Lung (tissue), 12 donors: ENCODE measurements around the gene NUP210. TPM values are rescaled to one million over a fixed set of nuclear protein-coding genes. Genes with fewer than 3 reads are reported as not detected.

ENCODE experiments used
- ATAC-seq: fragments of 200-7000 bp; cut with Tn5 transposase; one replicate; pipeline ENCODE4 v1.9.1; 2020; ENCODE audit warnings: moderate number of reproducible peaks; ENCODE audit not compliant: insufficient read depth, low FRiP score
- DNase-seq, 3 donors: peaks; one replicate each; pipeline ENCODE4 v3.0.0-alpha.2; 2013 to 2017
- H3K27ac ChIP-seq, 2 donors: one replicate each; pipeline ENCODE4 v1.5.1; 2013; ENCODE audit warnings: mild to moderate bottlenecking in 2 of 2, moderate library complexity in 2 of 2, control low read depth in 1 of 2, inconsistent platforms in 1 of 2, low read depth in 1 of 2, low read length in 1 of 2
- H3K27me3 ChIP-seq, 3 donors: one replicate each; pipeline ENCODE4 v1.5.1; 2013; ENCODE audit warnings: low read length in 2 of 3; ENCODE audit not compliant: control insufficient read depth in 3 of 3, insufficient read depth in 3 of 3
- H3K36me3 ChIP-seq, 4 donors: one replicate each; pipeline ENCODE4 v1.5.1; 2013; ENCODE audit warnings: low read length in 4 of 4, mild to moderate bottlenecking in 1 of 4, moderate library complexity in 1 of 4; ENCODE audit not compliant: control insufficient read depth in 4 of 4, insufficient read depth in 4 of 4
- H3K4me1 ChIP-seq, 5 donors: one replicate each; pipeline ENCODE4 v1.5.1; 2013; ENCODE audit warnings: low read length in 5 of 5, mild to moderate bottlenecking in 2 of 5, moderate library complexity in 1 of 5; ENCODE audit not compliant: control insufficient read depth in 5 of 5, insufficient read depth in 5 of 5
- H3K4me3 ChIP-seq: one replicate; pipeline ENCODE4 v1.5.1; 2013; ENCODE audit warnings: mild to moderate bottlenecking, control low read depth, moderate library complexity
- H3K9ac ChIP-seq, 2 donors: one replicate each; pipeline ENCODE4 v1.5.1; 2013; ENCODE audit warnings: low read length in 2 of 2, control low read depth in 1 of 2; ENCODE audit not compliant: insufficient read depth in 1 of 2
- H3K9me3 ChIP-seq, 4 donors: one replicate each; pipeline ENCODE4 v1.5.1; 2013; ENCODE audit warnings: low read length in 3 of 4, mild to moderate bottlenecking in 1 of 4, moderate library complexity in 1 of 4; ENCODE audit not compliant: control insufficient read depth in 4 of 4, insufficient read depth in 3 of 4
- CTCF ChIP-seq: IDR thresholded peaks from 2 replicates; pipeline ENCODE4 v1.5.1; 2012; ENCODE audit warnings: mild to moderate bottlenecking; ENCODE audit errors: control extremely low read depth, extremely low read depth
- WGBS, 2 donors: extraction: QIAGEN DNeasy Blood & Tissue Kit; methylation state at CpG; one replicate each; pipeline ENCODE4 v1.1.7; 2013; 5-methylcytosine and 5-hydroxymethylcytosine counted together
- polyA plus RNA-seq, 2 donors: library from polyadenylated mRNA; stranded (reverse); fragments of 200-250 nt; gene quantifications; one replicate each; pipeline ENCODE4 v1.2.1, GENCODE V29; 2013
- total RNA-seq, 2 donors: library from RNA; depleted of rRNA in 1 of 2; stranded (reverse); fragments of >200 nt in 1 of 2; gene quantifications; one replicate each; pipeline ENCODE4 v1.2.1, GENCODE V29; 2014 to 2021
- donor health status: control.
- donor health status: control.
- donor health status: Bipolar disorder and iron deficiency.
- donor health status: healthy.
- donor health status: DM: yes; HTN: yes; CAD: no.

Gene NUP210
- total and polyA plus RNA-seq, 4 donors: 5.4 to 20.4 (median 10.5) TPM

- H3K4me1 ChIP-seq: peaks cover 0 to 2% (median 0%) of the 10 kb centered on the region in 5 donors
- no peak for ATAC-seq
- H3K27ac ChIP-seq: no peak overlapping the region
- no peak overlapping the region for H3K4me3 ChIP-seq
- H3K9me3 ChIP-seq: no peaks in the 10 kb centered on the region
- no peak for TF ChIP-seq CTCF
- no peaks in the 10 kb centered on the region for H3K27me3 ChIP-seq
- peaks cover 0 to 36% (median 0%) of the 10 kb centered on the region in 4 donors for H3K36me3 ChIP-seq
- WGBS, 2 donors: 81 to 89% methylated on average over 12 to 13 of the region's 13 CpGs
- DNase-seq: no peak
- no peak overlapping the region for H3K9ac ChIP-seq
These were observed 66.1 kb downstream of the NUP210 start for GRCh38 chr3:13353936-13354542.

- WGBS, 2 donors: 58 to 73% methylated on average over 5 of the region's 5 CpGs
- H3K36me3 ChIP-seq: peaks cover 0 to 32% (median 0%) of the 10 kb centered on the region in 4 donors
- no peak for DNase-seq
These were observed 66.6 kb downstream of the NUP210 start for GRCh38 chr3:13353506-13353905.

GRCh38 chr3:13352621-13353131 lies 67.4 kb downstream of the NUP210 start:
- H3K27me3 ChIP-seq: no peaks in the 10 kb centered on the region
- H3K4me3 ChIP-seq: no peak overlapping the region
- H3K9ac ChIP-seq: no peak overlapping the region
- peaks cover 0 to 25% (median 0%) of the 10 kb centered on the region in 4 donors for H3K36me3 ChIP-seq
- TF ChIP-seq CTCF: no peak
- no peak for ATAC-seq
- peaks cover 0 to 15% (median 0%) of the 10 kb centered on the region in 5 donors for H3K4me1 ChIP-seq
- no peak overlapping the region for H3K27ac ChIP-seq
- H3K9me3 ChIP-seq: no peaks in the 10 kb centered on the region
- WGBS, 2 donors: 21 to 67% methylated on average over 7 of the region's 7 CpGs
- DNase-seq: no peak

More at GRCh38 chr3:13353506-13353905, 66.6 kb downstream of the NUP210 start:
- H3K9me3 ChIP-seq: no peaks in the 10 kb centered on the region
- no peak for TF ChIP-seq CTCF
- no peak overlapping the region for H3K9ac ChIP-seq
- no peak overlapping the region for H3K27ac ChIP-seq
- H3K27me3 ChIP-seq: no peaks in the 10 kb centered on the region
- H3K4me3 ChIP-seq: no peak overlapping the region
- H3K4me1 ChIP-seq: peaks cover 0 to 8% (median 0%) of the 10 kb centered on the region in 5 donors
- ATAC-seq: no peak

GRCh38 chr3:13349823-13350222 lies 70.3 kb downstream of the NUP210 start:
- Histone ChIP-seq H3K27me3 (no peaks in the 10 kb centered on the region), H3K27ac (no peak overlapping the region), H3K4me3 (no peak overlapping the region), H3K9me3 (no peaks in the 10 kb centered on the region), H3K36me3 (peaks cover 0 to 22% (median 0%) of the 10 kb centered on the region in 4 donors), H3K9ac (no peak overlapping the region), H3K4me1 (peaks cover 0 to 18% (median 0%) of the 10 kb centered on the region in 5 donors)
- WGBS, 2 donors: 82 to 89% methylated on average over 3 of the region's 3 CpGs
- ATAC-seq (no peak), DNase-seq (no peak)
- no peak for TF ChIP-seq CTCF
